ENCODE measurements around the gene CHST8.

GRCh38 chr19:33689868-33690267 is 68.1 kb downstream of the CHST8 start:
- TF ChIP-seq CTCF (CRISPR knock-in tag; IDR thresholded peaks at IDR 0.05) (no peak), ZSCAN30 (CRISPR knock-in tag; IDR thresholded peaks at IDR 0.05) (no peak), FOXM1 (CRISPR knock-in tag; IDR thresholded peaks at IDR 0.05) (no peak), BRD4 (CRISPR knock-in tag; IDR thresholded peaks at IDR 0.05) (no peak), ZFX (CRISPR knock-in tag; IDR thresholded peaks at IDR 0.05; ENCODE audit: low read depth) (no peak), MAFK (conservative IDR thresholded peaks at IDR 0.05 in 1 of 2, IDR thresholded peaks at IDR 0.05 in 1 of 2; ENCODE audit: low read length in 2 of 2) (no peak)

All from HepG2 (cell line).